Measurements from ENCODE around the gene CLOCK. TPM values are rescaled to one million over a fixed set of nuclear protein-coding genes. Genes with fewer than 3 reads are reported as not detected.
A peak's percentile ranks its signal among the peaks of the same experiment; 100 is the strongest.
"Not testable (repeated sequence)": the region's sequence is repeated elsewhere in the genome, so short reads cannot be mapped to it uniquely, and the experiment has no call there.

The CLOCK gene
- 13.9 and 15.8 TPM in 2 replicates for total RNA-seq (2014; rRNA removed; shearing (Covaris generic))
- polyA plus RNA-seq (2015; cell fraction: cytosol; rRNA removed) = 9.7 and 14.6 TPM in 2 replicates
- polyA plus RNA-seq (2015; cell fraction: nucleus; rRNA removed) = 11.6 and 13.9 TPM in 2 replicates

- peak; percentile 87 for DNase-seq (ENCODE audit: low read depth)
Measured at GRCh38 chr4:55546756-55547465, at the start of gene CLOCK. Gene CLOCK (minus strand): TSS chr4:55546909. CDS start chr4:55482785, 64,124 bp downstream.

- DNase-seq (ENCODE audit: low read depth) = no peak
Measured at GRCh38 chr4:55592014-55592413, 45.3 kb upstream of the CLOCK start, which contains the start of gene PDCL2. Gene PDCL2 (minus strand): TSS chr4:55592245. CDS start chr4:55592109, 136 bp downstream.

DNA sequence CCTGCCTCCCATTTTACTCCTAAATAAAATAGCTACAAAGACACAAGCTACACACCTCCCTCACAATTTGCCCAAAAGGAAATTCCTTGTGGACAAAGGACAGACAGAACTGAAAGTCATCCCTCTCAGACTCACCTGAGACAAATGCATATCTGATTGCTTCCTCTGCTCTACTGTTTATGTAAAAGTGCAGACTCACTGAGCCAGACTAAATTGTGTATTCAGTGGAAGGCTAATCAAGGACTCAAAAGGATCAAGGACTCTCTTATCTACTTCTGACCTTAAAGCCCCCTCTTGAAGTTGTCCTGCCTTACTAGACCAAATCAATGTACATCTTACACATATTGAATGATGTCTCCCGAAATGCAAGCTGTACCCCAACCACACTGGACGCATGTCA is 41.5 kb upstream of the CLOCK start:
- DNase-seq (ENCODE audit: low read depth) = no peak

- not testable (repeated sequence) for DNase-seq (ENCODE audit: low read depth)
Measured at GRCh38 chr4:55582773-55583172, 36.1 kb upstream of the CLOCK start.

- no peak for DNase-seq (ENCODE audit: low read depth)
Measured at GRCh38 chr4:55578341-55579010, 31.8 kb upstream of the CLOCK start.

DNA sequence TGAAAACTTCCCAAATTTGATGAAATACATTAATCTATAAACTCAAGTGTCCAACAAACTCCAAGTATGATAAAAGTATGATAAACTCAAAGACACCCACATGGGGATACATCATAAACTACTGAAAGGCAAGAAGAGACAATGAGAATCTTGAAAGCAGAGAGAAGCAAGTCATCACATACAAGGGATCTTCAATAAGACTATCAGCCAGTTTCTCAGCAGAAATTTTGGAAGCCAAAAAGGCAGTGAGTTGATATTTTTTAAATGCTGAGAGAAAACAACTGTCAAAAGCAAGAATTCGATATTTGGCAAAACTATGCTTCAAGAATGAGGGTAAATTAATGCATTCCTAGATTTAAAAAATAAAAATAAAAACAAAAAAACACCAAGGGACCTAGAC is 28.8 kb upstream of the CLOCK start:
- no peak for DNase-seq (ENCODE audit: low read depth)

- DNase-seq (ENCODE audit: low read depth) = peak; percentile 50
Measured at GRCh38 chr4:55574252-55574651, 27.5 kb upstream of the CLOCK start.

DNA sequence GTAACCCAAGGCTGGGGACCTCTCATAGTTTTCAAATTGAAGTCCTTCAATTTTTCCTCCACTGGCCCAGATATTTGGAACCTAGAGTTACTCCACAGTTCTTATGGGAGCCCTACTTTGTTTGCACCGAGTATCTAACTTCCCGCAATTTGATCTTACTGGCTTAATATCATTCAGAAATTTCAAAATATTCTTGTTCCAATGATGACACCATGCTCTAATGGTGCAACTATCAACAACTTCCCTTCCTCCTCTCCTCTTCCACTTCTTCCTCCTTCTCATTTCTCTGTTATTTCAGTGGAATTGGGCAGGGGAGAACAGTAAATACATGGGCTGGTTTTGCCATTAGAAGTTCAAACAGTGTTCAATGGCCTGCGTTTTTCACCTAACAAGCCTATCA is 25.1 kb upstream of the CLOCK start:
- no peak for DNase-seq (ENCODE audit: low read depth)

DNA sequence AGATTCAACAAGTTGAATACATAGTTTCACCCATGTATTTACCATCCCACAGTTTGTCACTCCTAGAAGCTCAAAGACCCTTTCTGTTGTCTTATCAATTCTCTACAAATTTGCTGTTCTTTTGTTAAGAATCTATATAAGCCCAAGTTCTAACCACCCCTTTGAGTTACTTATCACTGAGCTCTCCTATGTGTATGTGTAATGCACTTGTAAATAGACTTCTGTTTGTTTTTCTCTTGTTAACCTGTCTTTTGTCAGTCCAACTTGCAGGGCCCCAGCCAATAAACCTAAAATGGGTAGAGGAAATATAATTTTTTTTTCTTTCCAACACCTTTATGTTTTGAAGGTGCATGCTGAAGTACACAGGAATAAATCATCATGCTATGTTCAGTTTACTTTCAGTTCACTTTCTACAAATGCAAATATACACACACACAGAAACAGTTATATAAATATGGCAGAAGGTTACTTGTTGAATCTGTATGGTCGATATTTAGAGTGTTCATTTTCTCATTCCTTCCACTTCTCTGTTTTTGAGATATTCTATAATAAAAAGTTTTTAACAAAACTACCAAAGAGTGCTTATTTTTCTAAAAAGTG is 22.3 kb upstream of the CLOCK start:
- no peak for DNase-seq (ENCODE audit: low read depth)

DNA sequence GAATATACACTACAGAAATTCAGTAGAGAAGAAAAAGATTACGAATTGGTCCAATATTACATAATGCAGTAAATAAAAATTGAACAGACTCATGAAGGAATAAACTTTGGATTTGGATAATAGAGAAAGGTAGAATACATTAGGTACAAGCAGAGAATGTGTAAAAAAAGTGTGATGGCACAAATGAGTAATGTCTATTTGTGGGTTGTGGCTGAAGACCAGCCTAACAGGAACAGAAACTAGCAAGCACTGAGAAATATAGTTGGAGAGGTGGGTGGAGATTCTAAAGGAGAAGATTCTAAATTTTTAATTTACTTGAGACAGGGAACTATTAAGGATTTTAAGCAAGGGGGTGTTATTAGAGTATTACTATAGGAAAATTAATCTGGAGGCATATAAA is 15.2 kb upstream of the CLOCK start:
- DNase-seq (ENCODE audit: low read depth) = no peak

- no peak for DNase-seq (ENCODE audit: low read depth)
Measured at GRCh38 chr4:55560096-55560495, 13.4 kb upstream of the CLOCK start.

DNA sequence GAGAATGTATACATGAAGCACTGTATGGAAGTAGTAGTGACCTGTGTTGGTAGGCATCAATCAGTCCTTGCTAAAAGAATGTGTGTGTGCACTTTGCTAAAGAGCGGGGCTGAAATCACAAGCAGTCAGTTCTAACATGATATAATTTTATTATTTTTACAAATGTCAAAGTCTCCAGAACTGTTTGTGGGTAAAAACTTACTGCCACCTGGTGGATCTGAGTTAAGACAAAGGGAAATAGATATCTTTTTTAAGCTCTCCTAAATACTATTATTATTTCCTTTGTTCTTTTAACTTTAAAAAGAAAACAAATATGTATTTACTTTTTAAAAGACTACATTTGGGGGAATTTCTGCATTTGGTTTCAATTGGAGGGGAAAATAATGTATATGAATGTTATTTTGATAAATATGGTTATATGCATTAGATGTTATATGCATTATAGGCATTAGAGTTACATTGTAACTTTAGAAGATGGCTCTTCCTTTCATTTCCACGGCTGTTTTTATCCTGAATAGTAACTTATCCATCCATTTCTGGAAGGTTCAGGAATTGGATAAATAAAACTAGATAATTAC is 7.8 kb upstream of the CLOCK start:
- DNase-seq (ENCODE audit: low read depth) = peak; percentile 24

- no peak for DNase-seq (ENCODE audit: low read depth)
Measured at GRCh38 chr4:55553441-55554201, 6.9 kb upstream of the CLOCK start.

DNA sequence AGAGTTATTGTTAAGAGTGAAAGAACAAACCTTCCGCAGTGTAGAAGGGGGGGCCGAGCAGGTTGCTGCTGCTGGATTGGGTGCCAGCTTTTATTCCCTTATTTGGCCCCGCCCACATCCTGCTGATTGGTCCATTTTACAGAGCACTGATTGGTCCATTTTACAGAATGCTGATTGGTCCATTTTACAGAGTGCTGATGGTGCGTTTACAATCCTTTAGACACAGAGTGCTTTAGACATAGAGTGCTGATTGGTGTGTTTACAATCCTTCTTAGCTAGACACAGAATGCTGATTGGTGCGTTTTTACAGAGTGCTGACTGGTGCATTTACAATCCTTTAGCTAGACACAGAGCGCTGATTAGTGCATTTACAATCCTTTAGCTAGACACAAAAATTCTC is 5.3 kb upstream of the CLOCK start:
- not testable (repeated sequence) for DNase-seq (ENCODE audit: low read depth)

- peak; percentile 88 for DNase-seq (ENCODE audit: low read depth)
Measured at GRCh38 chr4:55549888-55550287, 3.2 kb upstream of the CLOCK start.

GRCh38 chr4:55547918-55548317 is 1.2 kb upstream of the CLOCK start:
- no peak for DNase-seq (ENCODE audit: low read depth)

DNA sequence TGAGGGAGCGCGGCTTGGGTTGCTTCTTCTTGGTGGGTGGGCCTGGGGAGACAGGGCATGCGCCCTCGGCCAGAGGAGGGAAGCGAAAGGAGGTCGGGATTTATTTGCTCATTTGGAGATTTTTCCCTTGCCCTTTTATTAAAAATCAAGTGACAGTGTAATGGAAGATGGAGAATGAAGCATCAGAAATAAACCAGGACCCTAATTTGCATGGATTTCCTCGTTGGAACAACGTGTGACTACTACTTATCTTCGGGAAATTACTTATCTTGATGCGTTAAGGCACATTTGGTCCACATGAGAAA is 709 bp upstream of the CLOCK start:
- DNase-seq (ENCODE audit: low read depth) = no peak

- no peak for DNase-seq (ENCODE audit: low read depth)
Measured at GRCh38 chr4:55546506-55546755, 278 bp downstream of the CLOCK start.

DNA sequence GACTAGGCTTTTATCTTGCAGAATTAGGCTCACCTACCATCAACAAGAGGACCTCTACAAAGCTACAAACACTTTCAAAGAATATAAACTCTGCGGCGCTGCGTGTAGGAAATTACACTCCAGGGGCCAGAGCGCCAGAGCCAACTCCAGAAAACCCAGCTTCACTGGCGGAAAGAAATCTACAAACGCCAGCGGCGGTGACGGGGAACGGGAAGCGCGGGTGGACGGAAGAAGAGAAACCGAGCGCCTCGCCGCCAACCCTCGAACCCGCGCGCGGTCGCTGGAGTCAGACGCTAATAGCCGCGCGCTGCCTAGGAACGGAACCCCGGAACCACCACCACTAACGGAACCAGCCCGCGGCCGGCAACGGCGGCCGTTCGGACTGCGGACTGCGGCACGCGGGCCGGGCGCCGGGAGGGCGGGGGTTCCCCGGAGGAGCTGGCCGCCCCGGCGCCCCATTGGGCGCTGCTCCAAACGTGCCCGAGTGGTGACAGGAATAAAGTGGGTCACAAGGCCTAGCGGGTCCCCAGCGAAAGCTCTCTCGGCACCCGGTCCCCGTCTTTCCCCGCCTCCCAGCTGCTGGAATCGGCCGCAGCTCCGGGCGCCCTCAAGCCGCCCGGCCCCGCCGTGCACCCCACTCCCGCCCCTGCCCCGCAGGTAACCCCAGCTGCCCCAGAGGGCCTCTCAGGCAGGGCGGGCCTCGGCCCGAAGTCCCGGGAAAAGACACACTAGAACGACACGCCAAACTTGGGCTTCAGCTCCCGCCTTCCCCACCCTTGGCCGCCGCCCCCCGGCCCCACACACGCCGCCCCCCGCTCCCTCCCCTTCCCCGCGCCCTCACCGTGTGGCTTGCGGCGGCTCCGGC is 836 bp downstream of the CLOCK start:
- peak; percentile 69 for DNase-seq (ENCODE audit: low read depth)

- DNase-seq (ENCODE audit: low read depth) = peak; percentile 12
Measured at GRCh38 chr4:55545151-55545550, 1.6 kb downstream of the CLOCK start.

DNA sequence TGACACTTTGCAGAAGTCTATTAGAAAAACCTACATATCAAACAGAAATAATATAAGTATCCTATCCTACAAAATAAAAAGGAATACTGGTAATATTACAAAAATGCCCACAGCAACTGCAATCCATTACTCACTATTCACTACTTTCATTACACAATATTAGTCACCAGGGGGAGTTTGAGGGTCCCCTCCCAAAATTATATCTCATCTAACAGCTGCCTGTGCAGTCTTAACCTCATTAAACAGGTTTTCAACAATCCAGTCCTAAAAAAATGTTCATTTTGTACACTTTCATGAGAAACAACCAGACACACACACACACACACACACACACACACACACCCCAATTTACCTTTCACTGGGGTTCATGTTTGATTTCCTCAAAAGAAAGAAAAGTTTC is 2.9 kb downstream of the CLOCK start:
- peak; percentile 28 for DNase-seq (ENCODE audit: low read depth)
